IMR-90 (cell line): ENCODE results near the gene SMC1B. TPM values are rescaled to one million over a fixed set of nuclear protein-coding genes. Genes with fewer than 3 reads are reported as not detected.

ENCODE experiments used
- ATAC-seq: fragments of 200-7000 bp; cut with Tn5 transposase; 2 replicates; pipeline ENCODE4 v1.9.1; 2020; ENCODE audit warnings: low read depth, mild to moderate bottlenecking, moderate library complexity
- BruUV-seq: library from RNA; stranded (reverse); fragments of 400-500 nt; replicated peaks from 2 replicates; lab custom pipeline; 2021; lab: Mats Ljungman, UMichigan
- CTCF ChIA-PET: fragments of 300-600 bp; formaldehyde crosslinking; extraction: SDS; loops from one replicate; lab custom pipeline; 2021; ENCODE audit warnings: antibody characterized with exemption; lab: Yijun Ruan, JAX
- POLR2A ChIA-PET: fragments of 300-600 bp; sonication (Branson Sonifier 250); formaldehyde crosslinking; loops from one replicate; lab custom pipeline; 2022; ENCODE audit warnings: antibody characterized with exemption; ENCODE audit not compliant: unreplicated experiment; lab: Charles Lee
- DNase-seq: peaks from one replicate; pipeline ENCODE4 v3.0.0; 2013
- H2AFZ ChIP-seq: replicated peaks from 2 replicates; pipeline ENCODE3; 2013; ENCODE audit warnings: low read length, mild to moderate bottlenecking; ENCODE audit not compliant: poor library complexity
- H2AK5ac ChIP-seq: 2 replicates; pipeline ENCODE4 v1.6.1; 2013; ENCODE audit warnings: low read depth, low read length, inconsistent platforms
- H2AK9ac ChIP-seq: replicated peaks from 2 replicates; pipeline ENCODE3; 2013; ENCODE audit warnings: mild to moderate bottlenecking, low read depth, low read length, moderate library complexity; ENCODE audit not compliant: poor library complexity
- H2BK120ac ChIP-seq: 2 replicates; pipeline ENCODE4 v1.6.1; 2013; ENCODE audit warnings: low read depth, low read length, inconsistent platforms
- H2BK15ac ChIP-seq: 3 replicates; pipeline ENCODE4 v1.6.1; 2013; ENCODE audit warnings: low read depth, low read length, inconsistent platforms
- H2BK20ac ChIP-seq: 2 replicates; pipeline ENCODE4 v1.6.1; 2013; ENCODE audit warnings: low read depth, mild to moderate bottlenecking, inconsistent platforms, low read length, moderate library complexity
- H2BK5ac ChIP-seq: 2 replicates; pipeline ENCODE4 v1.6.1; 2013; ENCODE audit warnings: mild to moderate bottlenecking, low read depth, low read length, inconsistent platforms; ENCODE audit not compliant: poor library complexity, severe bottlenecking
- H3K14ac ChIP-seq: replicated peaks from 2 replicates; pipeline ENCODE4 v1.6.1; 2013; ENCODE audit warnings: low read depth, low read length, inconsistent platforms
- H3K18ac ChIP-seq: 2 replicates; pipeline ENCODE4 v1.6.1; 2013; ENCODE audit warnings: low read depth, low read length, control low read depth
- H3K23ac ChIP-seq: 2 replicates; pipeline ENCODE4 v1.6.1; 2013; ENCODE audit warnings: low read depth, low read length, inconsistent platforms
- H3K27ac ChIP-seq: 2 replicates; pipeline ENCODE4 v1.5.1; 2013; ENCODE audit warnings: mild to moderate bottlenecking, control low read depth, low read length; ENCODE audit not compliant: insufficient read depth
- H3K27me3 ChIP-seq: 2 replicates; pipeline ENCODE4 v1.6.1; 2013; ENCODE audit warnings: low read length; ENCODE audit not compliant: control insufficient read depth, insufficient read depth
- H3K36me3 ChIP-seq: 2 replicates; pipeline ENCODE4 v1.6.1; 2013; ENCODE audit warnings: low read length, mixed read lengths; ENCODE audit not compliant: control insufficient read depth, insufficient read depth
- H3K4ac ChIP-seq: 2 replicates; pipeline ENCODE4 v1.6.1; 2013; ENCODE audit warnings: low read depth, low read length, inconsistent platforms
- H3K4me1 ChIP-seq: 2 replicates; pipeline ENCODE4 v1.6.1; 2013; ENCODE audit warnings: low read length, mixed read lengths; ENCODE audit not compliant: control insufficient read depth, insufficient read depth
- H3K4me2 ChIP-seq: 2 replicates; pipeline ENCODE4 v1.6.1; 2013; ENCODE audit warnings: low read depth, mild to moderate bottlenecking, control low read depth, low read length, moderate library complexity
- H3K4me3 ChIP-seq: 2 replicates; pipeline ENCODE4 v1.5.1; 2013; ENCODE audit warnings: low read depth, mild to moderate bottlenecking, control low read depth, low read length, moderate library complexity; ENCODE audit not compliant: insufficient read depth
- H3K56ac ChIP-seq: 2 replicates; pipeline ENCODE4 v1.6.1; 2013; ENCODE audit warnings: low read length, inconsistent platforms; ENCODE audit not compliant: insufficient read depth; ENCODE audit errors: extremely low read depth
- H3K79me1 ChIP-seq, 2 experiments: 2 replicates each; pipeline ENCODE4 v1.6.1; 2013; ENCODE audit warnings: low read length in 2 of 2, inconsistent platforms in 1 of 2, low read depth in 1 of 2
- H3K9ac ChIP-seq: 2 replicates; pipeline ENCODE4 v1.6.1; 2013; ENCODE audit warnings: low read depth, low read length, control low read depth
- H3K9me1 ChIP-seq: 2 replicates; pipeline ENCODE4 v1.6.1; 2013; ENCODE audit warnings: low read length, inconsistent platforms; ENCODE audit not compliant: insufficient read depth
- H3K9me3 ChIP-seq: 2 replicates; pipeline ENCODE4 v1.6.1; 2013; ENCODE audit warnings: low read length; ENCODE audit not compliant: control insufficient read depth, insufficient read depth
- H4K20me1 ChIP-seq: 2 replicates; pipeline ENCODE4 v1.6.1; 2013; ENCODE audit warnings: low read length, inconsistent platforms; ENCODE audit not compliant: insufficient read depth
- H4K5ac ChIP-seq: 2 replicates; pipeline ENCODE4 v1.6.1; 2013; ENCODE audit warnings: mild to moderate bottlenecking, low read depth, low read length, control low read depth
- H4K8ac ChIP-seq, 2 experiments: 2 replicates each; pipeline ENCODE4 v1.6.1; 2013; ENCODE audit warnings: low read depth in 2 of 2, low read length in 2 of 2, control low read depth in 1 of 2, inconsistent platforms in 1 of 2
- H4K91ac ChIP-seq: 2 replicates; pipeline ENCODE4 v1.6.1; 2013; ENCODE audit warnings: low read depth, low read length, inconsistent platforms; ENCODE audit not compliant: insufficient read depth
- CTCF ChIP-seq: conservative IDR thresholded peaks from 2 replicates; pipeline ENCODE4 v1.5.1; 2012; ENCODE audit warnings: mild to moderate bottlenecking, low read depth, low read length, improper control_type of control experiment
- WGBS, 2 experiments: methylation state at CpG; one replicate each; pipeline versions ENCODE4 v1.1.5 to v1.1.7; 2013; ENCODE audit warnings: missing lambda C conversion rate in 2 of 2; ENCODE audit not compliant: insufficient read length in 1 of 2; ENCODE audit errors: extremely low coverage in 2 of 2; 5-methylcytosine and 5-hydroxymethylcytosine counted together
- dilution Hi-C: fragments of 300-500 bp; cut with HindIII; formaldehyde crosslinking; loops from one replicate; pipeline ENCODE4 v1.14.3; 2018; ENCODE audit warnings: low sequenced_read_pairs; ENCODE audit not compliant: unreplicated experiment
- in situ Hi-C: fragments of 300-500 bp; cut with MboI; formaldehyde crosslinking; loops from 3 replicates; pipeline ENCODE4 v1.14.3; 2019; ENCODE audit warnings: low sequenced_read_pairs, inconsistent platforms, mixed read lengths
- intact Hi-C: fragments of 100-400 bp; cut with micrococcal nuclease; formaldehyde crosslinking; loops from 2 replicates; pipeline ENCODE4 v1.10.0; 2022
- polyA plus RNA-seq, 3 experiments: library from polyadenylated mRNA; depleted of rRNA; stranded (reverse); fragments of >200 nt; gene quantifications; 2 replicates each; pipeline ENCODE4 v1.2.3, GENCODE V29; 2012; ENCODE audit warnings: low replicate concordance in 1 of 3
- total RNA-seq: library from RNA; depleted of rRNA; stranded (reverse); fragments of >200 nt; gene quantifications from 2 replicates; pipeline ENCODE4 v1.2.3, GENCODE V29; 2012

Gene SMC1B
- total and polyA plus RNA-seq, 2 of the 4 experiments (the other 2 are of a cell fraction) = not detected

- peaks cover 19% of the 10 kb centered on the region; the same call in 1 of the 2 replicates for H3K27me3 ChIP-seq
- no peak overlapping the region for H3K14ac ChIP-seq
- CTCF ChIA-PET = interaction anchor here (0.6 kb wide), 2 partner anchors 25 to 208 kb away, joined by 3 to 5 read pairs; no protein-coding TSS in a partner anchor
- H2BK20ac ChIP-seq = no peak overlapping the region
- no peak overlapping the region for H3K4ac ChIP-seq
- peaks cover 3% of the 10 kb centered on the region for H3K9me3 ChIP-seq
- no peak overlapping the region for H2BK5ac ChIP-seq
- no peak overlapping the region for H2AFZ ChIP-seq
- BruUV-seq = no TSS peak
- H3K36me3 ChIP-seq = no peaks in the 10 kb centered on the region
- no peak overlapping the region for H3K4me2 ChIP-seq
- H3K4me1 ChIP-seq = no peaks in the 10 kb centered on the region
- no peak overlapping the region for H3K56ac ChIP-seq
- no peak overlapping the region for H4K91ac ChIP-seq
- dilution Hi-C loops = no loop called here
- in situ Hi-C loops = no loop called here
- H3K4me3 ChIP-seq = no peak overlapping the region
- ATAC-seq (peak; percentile 61), DNase-seq (peak; percentile 36)
- no peak overlapping the region for H3K18ac ChIP-seq
- intact Hi-C loops = no loop called here
- peak overlapping the region; percentile 58 for H2AK9ac ChIP-seq
- no peaks in the 10 kb centered on the region for H3K79me1 ChIP-seq
- H4K5ac ChIP-seq = no peak overlapping the region
- POLR2A ChIA-PET = interaction anchor here (0.7 kb wide), 1 partner anchor 135 kb away, joined by 4 read pairs; no protein-coding TSS in a partner anchor
- H3K23ac ChIP-seq = no peak overlapping the region
- no peak overlapping the region for H2AK5ac ChIP-seq
- no peak overlapping the region for H2BK120ac ChIP-seq
- H3K27ac ChIP-seq = no peak overlapping the region
- no peaks in the 10 kb centered on the region for H3K9me1 ChIP-seq
- H4K8ac ChIP-seq = no peak overlapping the region
- TF ChIP-seq CTCF = no peak
- no peak overlapping the region for H3K9ac ChIP-seq
- no peaks in the 10 kb centered on the region for H4K20me1 ChIP-seq
- no CpG with 5 or more reads among the region's 5 CpGs for WGBS, 2 experiments
- H2BK15ac ChIP-seq = no peak overlapping the region
Observed at GRCh38 chr22:45425101-45425500, 11.7 kb upstream of the SMC1B start.
